ENCODE data around the gene SLC6A7.
A peak's percentile ranks its signal among the peaks of the same experiment; 100 is the strongest.

The SLC6A7 gene

GRCh38 chr5:150175536-150175935 is 14.3 kb upstream of the SLC6A7 start:
- DNase-seq, result no peak

DNA sequence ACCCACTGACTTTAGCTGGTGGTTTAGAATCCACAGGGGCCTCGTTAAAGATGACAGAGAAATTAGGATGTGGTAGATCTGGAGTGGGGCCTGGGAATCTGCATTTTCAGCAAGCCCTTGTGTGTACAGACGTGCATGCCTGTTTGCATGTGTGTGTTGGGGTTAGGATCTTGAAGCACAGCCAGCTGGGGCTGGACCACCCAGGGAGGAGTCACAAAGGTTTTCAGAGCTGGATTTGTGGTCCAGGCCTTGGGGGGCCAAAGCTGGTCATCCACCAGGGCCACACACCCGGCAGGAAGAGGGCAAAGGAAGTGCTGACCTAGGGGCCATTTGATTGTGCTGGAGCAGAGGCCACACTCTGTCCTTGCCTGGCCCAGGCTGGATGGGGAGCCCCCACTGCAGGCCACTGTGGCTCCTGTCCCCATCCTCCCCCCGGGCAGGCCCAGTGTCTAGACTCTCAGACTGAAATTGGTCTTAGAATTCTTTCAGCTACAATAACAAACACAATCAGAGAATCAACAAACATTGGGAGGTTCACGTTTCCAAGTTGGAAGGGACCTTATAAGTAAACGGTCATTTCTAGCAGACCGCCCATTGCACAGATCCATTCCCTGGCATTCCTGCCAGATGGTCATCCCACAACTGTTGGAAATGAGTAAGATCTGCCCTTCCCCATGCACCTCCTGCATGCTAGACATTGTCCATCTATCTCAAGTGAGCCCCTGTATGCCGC is 13.0 kb upstream of the SLC6A7 start:
- DNase-seq, result no peak

GRCh38 chr5:150177721-150178120 is 12.1 kb upstream of the SLC6A7 start:
- no peak for DNase-seq

GRCh38 chr5:150178262-150178661 is 11.6 kb upstream of the SLC6A7 start:
- DNase-seq, result no peak

DNA sequence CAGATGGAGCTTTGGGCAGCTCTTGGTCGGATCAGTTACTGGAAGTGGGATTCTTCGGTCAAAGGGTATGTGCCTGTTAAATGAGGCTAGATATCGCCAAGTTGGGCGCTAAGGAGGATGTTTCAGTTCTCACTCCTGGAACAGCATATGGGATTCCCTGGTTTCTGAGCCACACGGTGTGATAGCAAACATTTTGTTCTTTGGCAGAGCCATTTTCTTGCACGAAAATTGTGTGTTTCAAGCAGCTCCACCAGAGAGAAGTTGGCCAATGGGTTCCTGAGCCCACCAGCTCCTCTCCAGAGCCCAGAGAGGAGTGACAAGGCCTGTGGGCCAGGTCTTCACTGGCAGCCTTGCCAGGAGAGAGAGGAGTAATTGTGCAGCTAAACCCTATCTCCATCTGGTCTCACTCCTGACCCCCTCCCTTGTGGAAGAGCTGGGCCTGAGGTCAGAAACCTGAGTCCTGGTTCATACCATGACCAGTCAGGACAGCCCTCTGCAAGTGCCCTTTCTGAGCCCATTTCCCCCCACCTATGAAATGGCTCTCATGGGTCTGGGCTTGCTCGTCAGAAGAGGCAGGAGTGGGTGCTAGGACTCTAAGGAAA is 10.7 kb upstream of the SLC6A7 start:
- DNase-seq, result no peak

DNA sequence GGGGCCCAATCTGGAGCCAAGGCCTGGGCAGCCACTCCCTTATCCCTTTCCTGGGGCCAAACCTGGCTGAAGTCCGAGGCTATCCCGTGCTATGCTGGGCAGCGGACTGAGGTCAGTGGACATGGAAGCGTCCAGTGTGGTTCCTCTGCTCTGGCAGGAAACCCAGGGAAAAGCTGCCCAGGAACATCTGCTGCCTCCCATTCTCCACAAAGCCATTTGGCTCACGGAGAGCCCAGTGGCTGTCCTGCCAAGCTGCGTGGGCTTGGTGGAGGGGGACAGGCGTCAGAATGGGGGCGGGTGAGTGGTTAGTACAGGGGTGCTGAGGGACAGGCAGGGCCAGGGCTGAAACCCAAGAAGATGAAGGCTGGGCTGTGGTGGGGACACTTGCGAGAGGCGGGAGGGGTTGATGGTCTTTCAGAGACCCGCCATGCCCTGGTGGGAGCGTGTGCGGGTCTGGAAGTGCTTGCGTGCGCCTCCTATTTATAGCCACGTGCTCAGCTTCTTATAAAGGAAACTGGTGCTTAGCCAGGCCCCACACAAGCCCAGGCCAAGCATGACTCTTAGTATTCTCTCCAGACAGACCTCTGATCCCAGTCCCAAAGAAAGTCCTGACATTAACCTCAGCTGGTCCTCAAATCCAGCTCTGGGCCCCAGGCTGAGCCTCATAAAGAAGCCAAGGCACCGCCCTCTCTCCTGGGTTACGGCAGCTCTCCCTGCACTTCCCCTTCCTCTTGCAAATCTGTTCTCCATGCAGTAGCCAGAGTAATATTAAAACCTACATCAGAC is 9.4 kb upstream of the SLC6A7 start:
- no peak for DNase-seq

DNA sequence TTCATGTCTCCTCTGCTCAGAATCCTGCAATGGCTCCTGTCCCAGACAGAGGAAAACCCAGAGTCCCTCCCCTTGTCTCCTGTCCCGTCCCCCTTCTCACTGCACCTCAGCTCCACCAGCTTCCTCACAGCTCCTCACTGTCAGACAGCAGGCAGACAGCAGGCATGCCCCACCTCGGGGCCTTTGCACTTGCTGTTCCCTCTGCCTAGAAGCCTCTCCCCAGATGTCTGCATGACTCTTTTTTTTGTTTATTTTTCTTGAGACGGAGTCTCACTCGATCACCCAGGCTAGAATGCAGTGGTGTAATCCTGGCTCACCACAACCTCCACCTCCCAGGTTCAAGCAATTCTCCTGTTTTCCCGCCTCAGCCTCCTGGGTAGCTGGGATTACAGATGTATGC is 8.8 kb upstream of the SLC6A7 start:
- DNase-seq, result no peak

- no peak for DNase-seq
Measured at GRCh38 chr5:150181766-150182545, 7.9 kb upstream of the SLC6A7 start.

- no peak for DNase-seq
Measured at GRCh38 chr5:150182774-150183173, 7.1 kb upstream of the SLC6A7 start.

DNA sequence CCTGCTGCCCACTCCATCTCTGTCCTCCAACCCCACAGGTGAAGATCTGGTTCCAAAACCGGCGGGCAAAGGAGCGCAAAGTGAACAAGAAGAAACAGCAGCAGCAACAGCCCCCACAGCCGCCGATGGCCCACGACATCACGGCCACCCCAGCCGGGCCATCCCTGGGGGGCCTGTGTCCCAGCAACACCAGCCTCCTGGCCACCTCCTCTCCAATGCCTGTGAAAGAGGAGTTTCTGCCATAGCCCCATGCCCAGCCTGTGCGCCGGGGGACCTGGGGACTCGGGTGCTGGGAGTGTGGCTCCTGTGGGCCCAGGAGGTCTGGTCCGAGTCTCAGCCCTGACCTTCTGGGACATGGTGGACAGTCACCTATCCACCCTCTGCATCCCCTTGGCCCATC is 6.4 kb upstream of the SLC6A7 start:
- DNase-seq, result no peak

- no peak for DNase-seq
Measured at GRCh38 chr5:150184006-150184405, 5.9 kb upstream of the SLC6A7 start.

DNA sequence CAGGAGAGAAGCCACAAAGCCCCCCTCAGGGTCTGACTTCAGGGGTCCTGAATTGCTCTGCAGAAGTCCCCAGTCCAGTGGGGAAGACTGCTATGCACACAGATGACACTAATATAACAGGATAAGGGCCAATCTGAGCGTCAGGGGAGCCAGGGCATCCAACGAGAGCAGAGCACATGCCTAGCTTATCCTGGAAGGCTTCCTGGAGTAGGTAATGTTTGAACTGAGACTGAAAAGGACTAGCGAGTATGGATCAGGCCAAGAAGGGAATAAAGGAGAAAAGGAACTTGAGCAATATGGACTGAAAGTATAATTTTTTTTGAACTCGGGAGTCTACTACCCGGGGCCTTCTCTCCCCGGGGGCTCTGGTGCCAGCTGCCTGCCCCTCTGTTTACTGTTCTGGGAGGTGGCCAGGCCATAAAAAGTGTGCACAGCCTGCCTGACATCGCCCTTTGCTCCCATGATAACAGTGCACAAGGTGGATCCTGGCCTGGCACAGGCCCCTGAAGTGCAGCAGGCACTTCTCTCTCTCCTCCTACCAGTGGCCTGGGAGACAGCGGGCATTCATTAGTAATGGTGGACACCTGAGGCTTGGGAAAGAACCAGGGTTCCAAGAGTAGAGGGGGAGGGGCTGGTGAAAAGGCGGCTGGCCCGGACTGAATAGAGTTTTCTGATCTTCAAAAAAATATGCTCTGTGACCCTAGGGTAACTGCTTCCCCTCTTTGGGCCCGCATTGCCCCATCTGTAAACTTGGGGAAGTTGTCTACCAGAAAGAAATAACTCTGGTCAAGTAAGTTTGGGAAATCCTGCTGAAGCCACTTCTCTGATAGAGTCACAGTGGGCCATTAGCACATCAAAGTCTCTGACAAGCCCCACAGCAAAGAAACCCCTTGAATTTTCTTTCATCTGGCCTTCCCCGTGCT is 4.6 kb upstream of the SLC6A7 start:
- no peak for DNase-seq

GRCh38 chr5:150186137-150186536 is 3.7 kb upstream of the SLC6A7 start:
- no peak for DNase-seq

GRCh38 chr5:150186897-150187296 is 3.0 kb upstream of the SLC6A7 start:
- peak; percentile 16 for DNase-seq

GRCh38 chr5:150188146-150188842 is 1.6 kb upstream of the SLC6A7 start:
- no peak for DNase-seq

DNA sequence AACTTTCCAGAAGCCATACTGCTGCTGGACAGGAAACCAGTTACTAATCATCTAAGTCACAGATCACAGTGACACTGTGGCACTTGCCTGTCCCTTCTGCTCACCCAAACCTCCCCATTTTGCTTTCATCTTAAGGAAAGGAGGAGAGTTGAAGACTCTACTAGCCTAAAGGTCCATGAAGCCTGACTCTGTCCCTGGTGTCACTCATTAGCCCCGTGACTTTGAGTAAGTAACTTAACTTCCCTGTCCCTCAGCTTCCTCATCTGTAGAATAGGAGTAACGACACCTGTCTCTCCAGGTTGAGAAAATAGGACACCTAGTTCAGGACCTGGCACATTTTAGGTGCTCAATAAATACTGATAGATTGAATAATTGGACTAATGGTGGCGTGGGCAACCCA is 536 bp upstream of the SLC6A7 start:
- no peak for DNase-seq

DNA sequence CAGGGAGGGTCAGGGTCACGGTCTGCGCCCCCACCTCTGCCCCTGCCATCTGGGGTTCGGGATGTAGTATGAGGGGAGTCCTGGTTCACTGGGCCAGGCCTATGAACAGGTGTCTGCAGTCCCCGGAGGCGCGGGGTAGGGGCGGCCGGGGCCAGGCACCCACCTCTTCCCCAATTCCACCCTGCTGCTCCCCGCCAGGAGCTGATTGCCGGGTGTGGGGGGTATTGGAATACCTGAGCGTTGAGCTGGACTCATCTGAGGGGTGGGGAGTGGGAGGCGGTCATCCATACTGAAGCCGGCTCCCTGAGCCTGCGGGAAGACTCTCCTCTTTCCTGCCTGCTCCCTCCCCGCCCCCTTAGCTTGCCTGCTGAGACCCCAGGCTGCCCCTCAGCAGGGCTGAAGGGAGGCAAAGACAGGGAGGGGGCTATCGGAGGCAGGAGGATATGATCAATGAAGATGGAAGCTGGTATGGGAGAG is 679 bp downstream of the SLC6A7 start:
- no peak for DNase-seq

DNA sequence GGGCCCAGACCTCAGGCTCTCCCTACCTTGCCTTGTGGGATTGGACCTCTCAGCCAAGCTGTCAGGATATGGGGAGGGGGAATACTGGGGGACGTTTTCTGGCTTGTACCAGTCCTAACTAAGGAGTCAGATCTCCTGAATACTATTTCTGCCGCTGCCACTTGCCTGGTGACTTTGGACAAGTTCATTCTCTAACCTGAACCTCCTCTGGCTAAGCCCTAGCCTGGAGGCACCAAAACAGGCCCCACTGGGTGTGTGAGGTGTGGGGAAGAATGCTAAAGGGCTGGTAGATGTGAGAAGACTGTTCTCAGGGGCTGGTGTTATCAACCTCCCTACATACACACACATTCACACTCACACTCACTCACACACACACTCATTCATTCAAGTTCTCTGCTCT is 1.1 kb downstream of the SLC6A7 start:
- no peak for DNase-seq

DNA sequence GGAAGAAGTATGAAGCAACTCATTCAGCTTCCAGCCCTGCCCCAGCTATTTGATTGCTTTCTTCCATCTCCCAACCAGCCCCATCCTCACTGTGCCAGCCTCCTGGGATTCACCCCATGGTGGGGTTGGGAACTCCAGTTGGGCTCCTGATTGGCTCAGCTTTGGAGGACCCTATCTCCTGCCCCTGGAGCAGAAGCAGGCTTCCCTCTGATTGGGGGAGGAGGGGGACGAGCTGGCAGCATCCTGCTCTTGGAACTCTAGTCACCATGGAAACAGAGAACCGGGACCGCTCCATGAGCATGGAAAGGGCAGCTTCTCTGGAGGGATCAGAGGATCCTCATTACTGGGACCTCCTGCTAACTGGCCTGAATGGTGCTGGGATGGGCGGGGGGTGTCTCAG is 2.6 kb downstream of the SLC6A7 start:
- DNase-seq, result no peak

DNA sequence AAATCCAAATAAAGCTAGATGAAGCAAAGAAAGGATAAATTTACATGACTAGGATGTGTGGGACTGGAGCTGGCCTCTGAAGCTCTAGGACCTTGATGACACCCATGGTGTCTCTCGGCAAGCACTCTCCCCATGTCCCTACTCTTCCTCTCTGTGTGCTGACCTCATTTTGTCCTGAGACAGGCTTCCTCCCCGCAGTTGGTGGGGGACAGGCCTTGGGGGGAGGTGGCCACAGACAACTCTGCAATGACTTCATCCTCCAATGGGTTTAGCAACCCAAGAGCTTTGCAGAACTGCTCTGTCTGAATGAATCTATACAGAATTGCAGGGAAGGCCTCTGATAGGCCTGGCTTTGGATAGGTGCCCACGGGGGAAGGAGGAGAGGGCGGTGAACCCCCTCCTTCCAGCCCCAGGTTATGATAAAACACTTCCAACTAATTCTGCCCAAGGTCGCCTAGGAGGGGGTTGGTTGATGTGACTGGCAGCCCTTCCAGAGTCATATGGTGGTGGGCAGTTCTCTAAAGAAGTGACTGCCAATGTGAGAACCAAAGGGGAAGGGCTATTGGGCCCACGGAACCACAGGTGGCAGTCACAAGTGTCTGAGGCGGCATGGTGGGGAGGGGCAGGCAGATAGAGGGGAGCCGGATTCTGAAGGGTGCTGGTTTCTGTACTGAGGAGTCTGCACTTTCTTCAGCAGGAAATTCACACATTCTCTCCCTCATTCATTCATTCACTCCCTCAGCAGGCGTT is 6.0 kb downstream of the SLC6A7 start:
- DNase-seq, result no peak

- no peak for DNase-seq
Measured at GRCh38 chr5:150196514-150196913, 6.7 kb downstream of the SLC6A7 start.
